ENCODE data around the gene TMEM170B.

Gene TMEM170B

GRCh38 chr6:11525468-11526155, 11.9 kb upstream of the TMEM170B start:
- H2BK120ac ChIP-seq (ENCODE audit: low read depth, low read length), result no peak overlapping the region
- WGBS, 2 donors (ENCODE audit: extremely low coverage in 2 of 2, insufficient read length in 2 of 2, insufficient replicate concordance in 1 of 2), result no CpG with 5 or more reads among the region's 2 CpGs
- H4K91ac ChIP-seq (ENCODE audit: low read depth, low read length, poor library complexity), result no peak overlapping the region
- no peak overlapping the region for H3K4me3 ChIP-seq (ENCODE audit: low read length in 2 of 2)
- H3K4ac ChIP-seq (ENCODE audit: low read length), result no peak overlapping the region
- no peak overlapping the region for H3K14ac ChIP-seq (ENCODE audit: low read length)
- no peak overlapping the region for H3K27ac ChIP-seq (replicated peaks; ENCODE audit: low read length)
- no peak overlapping the region for H2AFZ ChIP-seq (ENCODE audit: low read length)
- H3K4me1 ChIP-seq (ENCODE audit: control insufficient read depth in 2 of 2, insufficient read depth in 1 of 2, low read depth in 1 of 2, low read length in 2 of 2), result peaks cover 0 to 5% of the 10 kb centered on the region in 2 donors
- H3K4me2 ChIP-seq (ENCODE audit: insufficient read depth, low read length, poor library complexity, severe bottlenecking), result no peak overlapping the region
- H3K18ac ChIP-seq (ENCODE audit: low read length), result no peak overlapping the region
- H3K36me3 ChIP-seq (replicated peaks in 1 of 2; ENCODE audit: control insufficient read depth in 2 of 2, insufficient read depth in 2 of 2, low read length in 2 of 2), result no peaks in the 10 kb centered on the region
- no peak for DNase-seq (ENCODE audit: low spot score)
- no peaks in the 10 kb centered on the region for H3K9me3 ChIP-seq (replicated peaks in 1 of 2; ENCODE audit: control insufficient read depth in 2 of 2, insufficient read depth in 1 of 2, low read depth in 1 of 2, low read length in 2 of 2)
- no peak overlapping the region for H2BK15ac ChIP-seq (ENCODE audit: low read length)
- H2AK5ac ChIP-seq (ENCODE audit: low read depth, low read length), result no peak overlapping the region
- H3K23ac ChIP-seq (ENCODE audit: low read depth, low read length, poor library complexity), result no peak overlapping the region
- H2BK5ac ChIP-seq (ENCODE audit: low read length), result no peak overlapping the region
- H3K79me1 ChIP-seq (ENCODE audit: low read depth, low read length), result no peaks in the 10 kb centered on the region
- peaks cover 0 to 10% (median 0%) of the 10 kb centered on the region in 3 experiments for H3K27me3 ChIP-seq (ENCODE audit: control insufficient read depth in 3 of 3, insufficient read depth in 3 of 3, low read depth in 1 of 3, low read length in 3 of 3)
- no peak overlapping the region for H4K8ac ChIP-seq (ENCODE audit: low read depth, low read length)
- no peak overlapping the region for H2BK12ac ChIP-seq (ENCODE audit: low read length)
- no peak overlapping the region for H3K9ac ChIP-seq (ENCODE audit: low read depth, low read length, poor library complexity)

DNA sequence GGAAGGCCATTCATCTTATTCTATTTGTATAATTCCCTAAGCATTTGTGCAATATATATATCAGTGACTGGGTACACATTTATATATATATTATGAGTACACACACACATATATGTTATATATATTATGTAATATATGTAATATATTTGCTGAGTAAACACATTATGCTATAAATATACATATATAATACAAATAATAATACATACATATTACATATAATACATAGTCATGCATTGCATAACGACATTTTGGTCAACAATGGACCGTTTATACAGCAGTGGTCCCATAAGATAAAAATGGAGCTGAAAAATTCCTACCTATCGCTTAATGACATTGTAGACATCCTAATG, 11.4 kb upstream of the TMEM170B start:
- Histone ChIP-seq H2BK15ac (ENCODE audit: low read length) (no peak overlapping the region), H2AK5ac (ENCODE audit: low read depth, low read length) (no peak overlapping the region), H2BK5ac (ENCODE audit: low read length) (no peak overlapping the region), H3K4ac (ENCODE audit: low read length) (no peak overlapping the region), H2BK120ac (ENCODE audit: low read depth, low read length) (no peak overlapping the region), H2BK12ac (ENCODE audit: low read length) (no peak overlapping the region), H4K91ac (ENCODE audit: low read depth, low read length, poor library complexity) (no peak overlapping the region), H3K9ac (ENCODE audit: low read depth, low read length, poor library complexity) (no peak overlapping the region), H3K27ac (replicated peaks; ENCODE audit: low read length) (no peak overlapping the region), H3K4me3 (ENCODE audit: low read length in 2 of 2) (no peak overlapping the region), H3K4me2 (ENCODE audit: insufficient read depth, low read length, poor library complexity, severe bottlenecking) (no peak overlapping the region), H3K4me1 (ENCODE audit: control insufficient read depth in 2 of 2, insufficient read depth in 1 of 2, low read depth in 1 of 2, low read length in 2 of 2) (peaks cover 0 to 8% of the 10 kb centered on the region in 2 donors), H3K27me3 (ENCODE audit: control insufficient read depth in 3 of 3, insufficient read depth in 3 of 3, low read depth in 1 of 3, low read length in 3 of 3) (peaks cover 0 to 10% (median 0%) of the 10 kb centered on the region in 3 experiments), H3K36me3 (replicated peaks in 1 of 2; ENCODE audit: control insufficient read depth in 2 of 2, insufficient read depth in 2 of 2, low read length in 2 of 2) (no peaks in the 10 kb centered on the region), H3K23ac (ENCODE audit: low read depth, low read length, poor library complexity) (no peak overlapping the region), H3K79me1 (ENCODE audit: low read depth, low read length) (no peaks in the 10 kb centered on the region), H4K8ac (ENCODE audit: low read depth, low read length) (no peak overlapping the region), H3K18ac (ENCODE audit: low read length) (no peak overlapping the region), H2AFZ (ENCODE audit: low read length) (no peak overlapping the region), H3K9me3 (replicated peaks in 1 of 2; ENCODE audit: control insufficient read depth in 2 of 2, insufficient read depth in 1 of 2, low read depth in 1 of 2, low read length in 2 of 2) (no peaks in the 10 kb centered on the region), H3K14ac (ENCODE audit: low read length) (no peak overlapping the region)
- DNase-seq (ENCODE audit: low spot score), result no peak
- no CpG with 5 or more reads among the region's 3 CpGs for WGBS, 2 donors (ENCODE audit: extremely low coverage in 2 of 2, insufficient read length in 2 of 2, insufficient replicate concordance in 1 of 2)

- DNase-seq (ENCODE audit: low spot score), result no peak
- Histone ChIP-seq H3K36me3 (replicated peaks in 1 of 2; ENCODE audit: control insufficient read depth in 2 of 2, insufficient read depth in 2 of 2, low read length in 2 of 2) (no peaks in the 10 kb centered on the region), H3K4me3 (ENCODE audit: low read length in 2 of 2) (no peak overlapping the region), H3K4me2 (ENCODE audit: insufficient read depth, low read length, poor library complexity, severe bottlenecking) (no peak overlapping the region), H3K9me3 (replicated peaks in 1 of 2; ENCODE audit: control insufficient read depth in 2 of 2, insufficient read depth in 1 of 2, low read depth in 1 of 2, low read length in 2 of 2) (no peaks in the 10 kb centered on the region), H2AK5ac (ENCODE audit: low read depth, low read length) (no peak overlapping the region), H3K9ac (ENCODE audit: low read depth, low read length, poor library complexity) (no peak overlapping the region), H3K27me3 (ENCODE audit: control insufficient read depth in 3 of 3, insufficient read depth in 3 of 3, low read depth in 1 of 3, low read length in 3 of 3) (peaks cover 0 to 10% (median 0%) of the 10 kb centered on the region in 3 experiments), H2BK5ac (ENCODE audit: low read length) (no peak overlapping the region), H3K79me1 (ENCODE audit: low read depth, low read length) (no peaks in the 10 kb centered on the region), H4K91ac (ENCODE audit: low read depth, low read length, poor library complexity) (no peak overlapping the region), H2BK120ac (ENCODE audit: low read depth, low read length) (no peak overlapping the region), H2BK15ac (ENCODE audit: low read length) (no peak overlapping the region), H3K18ac (ENCODE audit: low read length) (no peak overlapping the region), H2BK12ac (ENCODE audit: low read length) (no peak overlapping the region), H3K23ac (ENCODE audit: low read depth, low read length, poor library complexity) (no peak overlapping the region), H2AFZ (ENCODE audit: low read length) (no peak overlapping the region), H3K4ac (ENCODE audit: low read length) (no peak overlapping the region), H3K14ac (ENCODE audit: low read length) (no peak overlapping the region), H4K8ac (ENCODE audit: low read depth, low read length) (no peak overlapping the region), H3K27ac (replicated peaks; ENCODE audit: low read length) (no peak overlapping the region), H3K4me1 (ENCODE audit: control insufficient read depth in 2 of 2, insufficient read depth in 1 of 2, low read depth in 1 of 2, low read length in 2 of 2) (peaks cover 0 to 8% of the 10 kb centered on the region in 2 donors)
Measured at GRCh38 chr6:11527274-11527870, 10.2 kb upstream of the TMEM170B start.

GRCh38 chr6:11528996-11529395, 8.6 kb upstream of the TMEM170B start:
- H3K14ac ChIP-seq (ENCODE audit: low read length), result no peak overlapping the region
- H3K4me1 ChIP-seq (ENCODE audit: control insufficient read depth in 2 of 2, insufficient read depth in 1 of 2, low read depth in 1 of 2, low read length in 2 of 2), result peaks cover 0 to 8% of the 10 kb centered on the region in 2 donors
- no peak overlapping the region for H2AFZ ChIP-seq (ENCODE audit: low read length)
- H2BK15ac ChIP-seq (ENCODE audit: low read length), result no peak overlapping the region
- H4K8ac ChIP-seq (ENCODE audit: low read depth, low read length), result no peak overlapping the region
- H3K79me1 ChIP-seq (ENCODE audit: low read depth, low read length), result no peaks in the 10 kb centered on the region
- no peak for DNase-seq (ENCODE audit: low spot score)
- no CpG with 5 or more reads among the region's 2 CpGs for WGBS, 2 donors (ENCODE audit: extremely low coverage in 2 of 2, insufficient read length in 2 of 2, insufficient replicate concordance in 1 of 2)
- H3K9me3 ChIP-seq (replicated peaks in 1 of 2; ENCODE audit: control insufficient read depth in 2 of 2, insufficient read depth in 1 of 2, low read depth in 1 of 2, low read length in 2 of 2), result no peaks in the 10 kb centered on the region
- no peak overlapping the region for H3K9ac ChIP-seq (ENCODE audit: low read depth, low read length, poor library complexity)
- H3K27ac ChIP-seq (replicated peaks; ENCODE audit: low read length), result no peak overlapping the region
- no peak overlapping the region for H2BK12ac ChIP-seq (ENCODE audit: low read length)
- H3K4me3 ChIP-seq (ENCODE audit: low read length in 2 of 2), result no peak overlapping the region
- H3K36me3 ChIP-seq (replicated peaks in 1 of 2; ENCODE audit: control insufficient read depth in 2 of 2, insufficient read depth in 2 of 2, low read length in 2 of 2), result no peaks in the 10 kb centered on the region
- H3K18ac ChIP-seq (ENCODE audit: low read length), result no peak overlapping the region
- no peak overlapping the region for H2BK120ac ChIP-seq (ENCODE audit: low read depth, low read length)
- H3K4ac ChIP-seq (ENCODE audit: low read length), result no peak overlapping the region
- no peak overlapping the region for H2BK5ac ChIP-seq (ENCODE audit: low read length)
- H3K27me3 ChIP-seq (ENCODE audit: control insufficient read depth in 3 of 3, insufficient read depth in 3 of 3, low read depth in 1 of 3, low read length in 3 of 3), result peaks cover 0 to 2% (median 0%) of the 10 kb centered on the region in 3 experiments
- H3K4me2 ChIP-seq (ENCODE audit: insufficient read depth, low read length, poor library complexity, severe bottlenecking), result no peak overlapping the region
- no peak overlapping the region for H4K91ac ChIP-seq (ENCODE audit: low read depth, low read length, poor library complexity)
- no peak overlapping the region for H2AK5ac ChIP-seq (ENCODE audit: low read depth, low read length)
- H3K23ac ChIP-seq (ENCODE audit: low read depth, low read length, poor library complexity), result no peak overlapping the region
